ENCODE data around the gene NRXN2.
A peak's percentile ranks its signal among the peaks of the same experiment; 100 is the strongest.

The NRXN2 gene

GRCh38 chr11:64765851-64766665 is 43.1 kb upstream of the NRXN2 start:
- no peak overlapping the region for H3K4me3 ChIP-seq
- H3K27me3 ChIP-seq, result no peaks in the 10 kb centered on the region
- peaks cover 92% of the 10 kb centered on the region for H3K36me3 ChIP-seq
- H3K4me1 ChIP-seq, result peaks cover 98% of the 10 kb centered on the region
- no peaks in the 10 kb centered on the region for H3K9me3 ChIP-seq
- no peak overlapping the region for H3K9ac ChIP-seq
- H3K4me2 ChIP-seq, result peak overlapping the region; percentile 79
- no peak for TF ChIP-seq Cebpa-rat (IDR thresholded peaks at IDR 0.05)
- no peak overlapping the region for H3K27ac ChIP-seq
- H4K20me1 ChIP-seq, result peaks cover 100% of the 10 kb centered on the region

GRCh38 chr11:64765291-64765850 is 42.4 kb upstream of the NRXN2 start:
- peak overlapping the region; percentile 79 for H3K4me2 ChIP-seq

GRCh38 chr11:64764753-64765152 is 41.8 kb upstream of the NRXN2 start:
- H3K36me3 ChIP-seq, result peaks cover 79% of the 10 kb centered on the region
- peak overlapping the region; percentile 79 for H3K4me2 ChIP-seq
- no peak for TF ChIP-seq Cebpa-rat (IDR thresholded peaks at IDR 0.05)
- H3K27me3 ChIP-seq, result no peaks in the 10 kb centered on the region
- peaks cover 99% of the 10 kb centered on the region for H4K20me1 ChIP-seq
- peaks cover 98% of the 10 kb centered on the region for H3K4me1 ChIP-seq
- no peak overlapping the region; the same call in 1 of the 2 replicates for H3K4me3 ChIP-seq
- no peaks in the 10 kb centered on the region for H3K9me3 ChIP-seq
- H3K9ac ChIP-seq, result peak overlapping the region; percentile 74
- H3K27ac ChIP-seq, result peak overlapping the region; percentile 78

More at GRCh38 chr11:64765291-64765850, 42.4 kb upstream of the NRXN2 start:
- Histone ChIP-seq H4K20me1 (peaks cover 100% of the 10 kb centered on the region), H3K4me3 (no peak overlapping the region; the same call in 1 of the 2 replicates), H3K9ac (peak overlapping the region; percentile 74), H3K9me3 (no peaks in the 10 kb centered on the region), H3K36me3 (peaks cover 85% of the 10 kb centered on the region), H3K27ac (peak overlapping the region; percentile 78; the same call in 1 of the 2 replicates), H3K4me1 (peaks cover 98% of the 10 kb centered on the region), H3K27me3 (no peaks in the 10 kb centered on the region)
- no peak for TF ChIP-seq Cebpa-rat (IDR thresholded peaks at IDR 0.05)

GRCh38 chr11:64764040-64764611 is 41.1 kb upstream of the NRXN2 start:
- Histone ChIP-seq H3K27ac (peak overlapping the region; percentile 78), H3K36me3 (peaks cover 73% of the 10 kb centered on the region), H3K4me3 (peak overlapping the region; percentile 23; the same call in 1 of the 2 replicates), H3K4me1 (peaks cover 98% of the 10 kb centered on the region), H4K20me1 (peaks cover 93% of the 10 kb centered on the region), H3K9ac (peak overlapping the region; percentile 74), H3K4me2 (peak overlapping the region; percentile 79), H3K9me3 (no peaks in the 10 kb centered on the region), H3K27me3 (no peaks in the 10 kb centered on the region)
- no peak for TF ChIP-seq Cebpa-rat (IDR thresholded peaks at IDR 0.05)

- Histone ChIP-seq H3K9me3 (no peaks in the 10 kb centered on the region), H3K4me2 (peak overlapping the region; percentile 79), H4K20me1 (peaks cover 88% of the 10 kb centered on the region), H3K9ac (peak overlapping the region; percentile 74), H3K27me3 (no peaks in the 10 kb centered on the region), H3K27ac (peak overlapping the region; percentile 78), H3K4me1 (peaks cover 98% of the 10 kb centered on the region), H3K4me3 (peak overlapping the region; percentile 23; the same call in 1 of the 2 replicates), H3K36me3 (peaks cover 67% of the 10 kb centered on the region)
- TF ChIP-seq Cebpa-rat (IDR thresholded peaks at IDR 0.05), result no peak
Measured at GRCh38 chr11:64763526-64764039, 40.6 kb upstream of the NRXN2 start.

GRCh38 chr11:64762674-64763525 is 39.9 kb upstream of the NRXN2 start:
- no peaks in the 10 kb centered on the region for H3K9me3 ChIP-seq
- peaks cover 93% of the 10 kb centered on the region for H3K4me1 ChIP-seq
- H3K27ac ChIP-seq, result peak overlapping the region; percentile 78
- H4K20me1 ChIP-seq, result peaks cover 81% of the 10 kb centered on the region
- peak overlapping the region; percentile 23; the same call in 1 of the 2 replicates for H3K4me3 ChIP-seq
- no peak for TF ChIP-seq Cebpa-rat (IDR thresholded peaks at IDR 0.05)
- H3K4me2 ChIP-seq, result peak overlapping the region; percentile 79
- peak overlapping the region; percentile 74 for H3K9ac ChIP-seq
- peaks cover 60% of the 10 kb centered on the region for H3K36me3 ChIP-seq
- no peaks in the 10 kb centered on the region for H3K27me3 ChIP-seq

- H4K20me1 ChIP-seq, result peaks cover 75% of the 10 kb centered on the region
- H3K27me3 ChIP-seq, result no peaks in the 10 kb centered on the region
- H3K4me2 ChIP-seq, result peak overlapping the region; percentile 79
- H3K9me3 ChIP-seq, result no peaks in the 10 kb centered on the region
- no peak for TF ChIP-seq Cebpa-rat (IDR thresholded peaks at IDR 0.05)
- H3K27ac ChIP-seq, result peak overlapping the region; percentile 78
- H3K4me1 ChIP-seq, result peaks cover 86% of the 10 kb centered on the region
- peak overlapping the region; percentile 74 for H3K9ac ChIP-seq
- H3K4me3 ChIP-seq, result no peak overlapping the region
- peaks cover 54% of the 10 kb centered on the region for H3K36me3 ChIP-seq
Measured at GRCh38 chr11:64762277-64762673, 39.3 kb upstream of the NRXN2 start.

GRCh38 chr11:64760759-64761420 is 37.9 kb upstream of the NRXN2 start:
- peaks cover 41% of the 10 kb centered on the region for H3K36me3 ChIP-seq
- H3K9ac ChIP-seq, result 0 out of 2 replicates have a peak overlapping the region, but pooled peaks have one; percentile 51
- no peaks in the 10 kb centered on the region for H3K9me3 ChIP-seq
- H3K27me3 ChIP-seq, result no peaks in the 10 kb centered on the region
- peak overlapping the region; percentile 68 for H3K27ac ChIP-seq
- no peak for TF ChIP-seq Cebpa-rat (IDR thresholded peaks at IDR 0.05)
- H4K20me1 ChIP-seq, result peaks cover 61% of the 10 kb centered on the region
- H3K4me1 ChIP-seq, result peaks cover 88% of the 10 kb centered on the region
- peak overlapping the region; percentile 83 for H3K4me2 ChIP-seq
- no peak overlapping the region for H3K4me3 ChIP-seq
